ENCODE data around the gene U2AF1L4. TPM values are rescaled to one million over a fixed set of nuclear protein-coding genes. Genes with fewer than 3 reads are reported as not detected.
"Not testable (repeated sequence)": the region's sequence is repeated elsewhere in the genome, so short reads cannot be mapped to it uniquely, and the experiment has no call there.

The U2AF1L4 gene
- total and polyA plus RNA-seq, 7 experiments from 2014 or later: 33.7 to 89.7 (median 70.1) TPM

DNA sequence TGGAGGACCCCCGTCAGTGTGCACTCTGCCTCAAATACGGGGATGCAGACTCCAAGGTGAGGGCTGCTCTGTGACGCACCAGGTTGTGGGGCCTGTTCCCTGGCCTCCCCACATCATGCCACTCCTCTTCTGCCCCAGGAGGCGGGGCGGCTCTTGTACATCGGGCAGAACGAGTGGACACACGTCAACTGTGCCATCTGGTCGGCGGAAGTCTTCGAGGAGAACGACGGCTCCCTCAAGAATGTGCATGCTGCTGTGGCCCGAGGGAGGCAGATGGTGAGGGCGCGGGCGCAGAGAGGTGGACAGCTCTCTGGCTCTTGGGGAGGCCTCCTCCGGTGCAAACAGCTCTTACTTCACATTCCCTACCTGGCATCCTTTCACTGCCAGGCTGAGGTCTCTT, 16.2 kb downstream of the U2AF1L4 start:
- Mint-ChIP-seq H3K27me3 (no peaks in the 10 kb centered on the region), H3K27ac (no peak overlapping the region), H3K4me1 (peaks cover 0 to 20% (median 4%) of the 10 kb centered on the region in 7 donors), H3K9me3 (no peaks in the 10 kb centered on the region), H3K36me3 (peaks cover 4 to 57% (median 10%) of the 10 kb centered on the region in 5 donors), H3K4me3 (no peak overlapping the region)
- POLR2A ChIA-PET: interaction anchor here (0.6 to 1.8 kb wide), 3 partner anchors 8 to 158 kb away, joined by 4 to 8 read pairs (median 6); no protein-coding TSS in a partner anchor
- ATAC-seq (no peak), DNase-seq (no peak)
- Histone ChIP-seq H3K27ac (ENCODE audit: low read depth, low read length) (no peak overlapping the region), H3K9me3 (ENCODE audit: control insufficient read depth in 2 of 3, low read length in 3 of 3) (no peaks in the 10 kb centered on the region), H3K4me3 (ENCODE audit: low read length) (no peak overlapping the region), H3K27me3 (ENCODE audit: control insufficient read depth in 2 of 2, insufficient read depth in 2 of 2, low read length in 2 of 2) (no peaks in the 10 kb centered on the region), H3K36me3 (ENCODE audit: control insufficient read depth in 2 of 3, insufficient read depth in 3 of 3, low read length in 3 of 3) (peaks cover 21 to 98% (median 46%) of the 10 kb centered on the region in 3 experiments), H3K4me1 (ENCODE audit: control insufficient read depth in 2 of 2, insufficient read depth in 2 of 2, low read length in 2 of 2) (no peaks in the 10 kb centered on the region)
- intact Hi-C loops (cut with micrococcal nuclease): no loop called here
- CTCF ChIA-PET: interaction anchor here (1.1 kb wide), 1 partner anchor 10 kb away, joined by 3 read pairs; no protein-coding TSS in a partner anchor

- H3K4me1 ChIP-seq (ENCODE audit: control insufficient read depth in 2 of 2, insufficient read depth in 2 of 2, low read length in 2 of 2): no peaks in the 10 kb centered on the region
- Mint-ChIP-seq H3K9me3 (no peaks in the 10 kb centered on the region), H3K27ac (peak overlapping the region in 2 of 9 donors; percentile 38 to 55), H3K36me3 (peaks cover 4 to 62% (median 10%) of the 10 kb centered on the region in 5 donors), H3K4me1 (peaks cover 0 to 17% (median 5%) of the 10 kb centered on the region in 7 donors), H3K27me3 (no peaks in the 10 kb centered on the region), H3K4me3 (no peak overlapping the region)
- H3K36me3 ChIP-seq (ENCODE audit: control insufficient read depth in 2 of 3, insufficient read depth in 3 of 3, low read length in 3 of 3): peaks cover 30 to 98% (median 53%) of the 10 kb centered on the region in 3 experiments
- ATAC-seq (no peak), DNase-seq (no peak)
- H3K9me3 ChIP-seq (ENCODE audit: control insufficient read depth in 2 of 3, low read length in 3 of 3): no peaks in the 10 kb centered on the region
- H3K27ac ChIP-seq (ENCODE audit: low read depth, low read length): no peak overlapping the region
- ChIA-PET CTCF (interaction anchor here (0.9 to 1.0 kb wide), 3 partner anchors 9 to 231 kb away, joined by 3 to 5 read pairs (median 3); partner anchors contain the start of gene U2AF1L4), POLR2A (interaction anchor here (1.5 to 1.8 kb wide), 3 partner anchors 9 to 15 kb away, joined by 4 to 8 read pairs (median 6); no protein-coding TSS in a partner anchor)
- H3K4me3 ChIP-seq (ENCODE audit: low read length): no peak overlapping the region
- intact Hi-C loops (cut with micrococcal nuclease): no loop called here
- H3K27me3 ChIP-seq (ENCODE audit: control insufficient read depth in 2 of 2, insufficient read depth in 2 of 2, low read length in 2 of 2): no peaks in the 10 kb centered on the region
Measured at GRCh38 chr19:35727956-35728706, 17.1 kb downstream of the U2AF1L4 start.

GRCh38 chr19:35727053-35727955, 17.9 kb downstream of the U2AF1L4 start:
- POLR2A ChIA-PET: interaction anchor here (1.5 to 1.8 kb wide), 3 partner anchors 9 to 16 kb away, joined by 4 to 8 read pairs (median 6); no protein-coding TSS in a partner anchor
- H3K36me3 Mint-ChIP-seq: peaks cover 4 to 66% (median 10%) of the 10 kb centered on the region in 5 donors

GRCh38 chr19:35725216-35725861, 19.9 kb downstream of the U2AF1L4 start:
- Histone ChIP-seq H3K9me3 (ENCODE audit: control insufficient read depth in 2 of 3, low read length in 3 of 3) (no peaks in the 10 kb centered on the region), H3K27me3 (ENCODE audit: control insufficient read depth in 2 of 2, insufficient read depth in 2 of 2, low read length in 2 of 2) (no peaks in the 10 kb centered on the region), H3K4me1 (ENCODE audit: control insufficient read depth in 2 of 2, insufficient read depth in 2 of 2, low read length in 2 of 2) (no peaks in the 10 kb centered on the region), H3K27ac (ENCODE audit: low read depth, low read length) (no peak overlapping the region), H3K4me3 (ENCODE audit: low read length) (no peak overlapping the region), H3K36me3 (ENCODE audit: control insufficient read depth in 2 of 3, insufficient read depth in 3 of 3, low read length in 3 of 3) (peaks cover 39 to 96% (median 52%) of the 10 kb centered on the region in 3 experiments)
- Mint-ChIP-seq H3K27ac (no peak overlapping the region), H3K27me3 (no peaks in the 10 kb centered on the region), H3K4me1 (peaks cover under 1 to 20% (median 7%) of the 10 kb centered on the region in 7 donors), H3K9me3 (no peaks in the 10 kb centered on the region), H3K36me3 (peaks cover 2 to 57% (median 4%) of the 10 kb centered on the region in 5 donors), H3K4me3 (no peak overlapping the region)
- POLR2A ChIA-PET: no interaction called here
- no peak for ATAC-seq
- intact Hi-C loops (cut with micrococcal nuclease): no loop called here
- CTCF ChIA-PET: interaction anchor here (0.6 kb wide), 1 partner anchor 20 kb away, joined by 3 read pairs; the partner anchor contains the start of genes PSENEN and U2AF1L4
- no peak for DNase-seq

More at GRCh38 chr19:35727053-35727955, 17.9 kb downstream of the U2AF1L4 start:
- CTCF ChIA-PET: interaction anchor here (0.9 to 1.0 kb wide), 3 partner anchors 10 to 231 kb away, joined by 3 to 5 read pairs (median 3); partner anchors contain the start of gene U2AF1L4
- H3K4me3 ChIP-seq (ENCODE audit: low read length): no peak overlapping the region
- intact Hi-C loops (cut with micrococcal nuclease): no loop called here
- peaks cover 38 to 100% (median 60%) of the 10 kb centered on the region in 3 experiments for H3K36me3 ChIP-seq (ENCODE audit: control insufficient read depth in 2 of 3, insufficient read depth in 3 of 3, low read length in 3 of 3)
- no peaks in the 10 kb centered on the region for H3K27me3 ChIP-seq (ENCODE audit: control insufficient read depth in 2 of 2, insufficient read depth in 2 of 2, low read length in 2 of 2)
- Mint-ChIP-seq H3K4me3 (no peak overlapping the region), H3K27me3 (no peaks in the 10 kb centered on the region), H3K4me1 (peaks cover 0 to 22% (median 6%) of the 10 kb centered on the region in 7 donors), H3K9me3 (no peaks in the 10 kb centered on the region), H3K27ac (peak overlapping the region in 2 of 9 donors; percentile 32 to 41)
- no peak overlapping the region for H3K27ac ChIP-seq (ENCODE audit: low read depth, low read length)
- no peaks in the 10 kb centered on the region for H3K4me1 ChIP-seq (ENCODE audit: control insufficient read depth in 2 of 2, insufficient read depth in 2 of 2, low read length in 2 of 2)
- ATAC-seq (no peak), DNase-seq (no peak)
- no peaks in the 10 kb centered on the region for H3K9me3 ChIP-seq (ENCODE audit: control insufficient read depth in 2 of 3, low read length in 3 of 3)

DNA sequence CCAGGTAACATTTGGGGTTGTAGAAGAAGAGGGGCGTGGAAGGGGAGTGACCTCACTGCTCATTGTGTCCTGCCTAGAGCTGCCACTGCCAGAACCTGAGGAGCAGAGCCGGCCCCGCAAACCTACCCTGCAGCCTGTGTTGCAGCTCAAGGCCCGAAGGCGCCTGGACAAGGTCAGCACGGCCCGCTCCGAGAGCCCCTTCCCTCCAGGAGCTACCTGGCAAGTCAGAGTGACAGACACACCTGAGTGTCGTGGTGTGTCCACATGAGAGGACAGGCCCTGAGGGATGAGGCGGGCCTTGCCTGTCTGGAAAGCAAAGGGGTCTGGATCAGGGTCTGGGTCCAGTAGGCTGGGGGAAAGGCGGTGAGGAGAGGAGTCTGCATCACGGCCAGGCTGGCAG, 20.7 kb downstream of the U2AF1L4 start:
- ChIA-PET POLR2A (no interaction called here), CTCF (no interaction called here)
- Histone ChIP-seq H3K36me3 (ENCODE audit: control insufficient read depth in 2 of 3, insufficient read depth in 3 of 3, low read length in 3 of 3) (peaks cover 39 to 96% (median 52%) of the 10 kb centered on the region in 3 experiments), H3K4me1 (ENCODE audit: control insufficient read depth in 2 of 2, insufficient read depth in 2 of 2, low read length in 2 of 2) (peaks cover 0 to 2% of the 10 kb centered on the region in 2 donors), H3K27ac (ENCODE audit: low read depth, low read length) (no peak overlapping the region), H3K9me3 (ENCODE audit: control insufficient read depth in 2 of 3, low read length in 3 of 3) (no peaks in the 10 kb centered on the region), H3K4me3 (ENCODE audit: low read length) (no peak overlapping the region), H3K27me3 (ENCODE audit: control insufficient read depth in 2 of 2, insufficient read depth in 2 of 2, low read length in 2 of 2) (no peaks in the 10 kb centered on the region)
- Mint-ChIP-seq H3K4me1 (peaks cover 3 to 24% (median 11%) of the 10 kb centered on the region in 7 donors), H3K27me3 (no peaks in the 10 kb centered on the region), H3K27ac (no peak overlapping the region), H3K9me3 (no peaks in the 10 kb centered on the region), H3K36me3 (peaks cover 0 to 53% (median 4%) of the 10 kb centered on the region in 5 donors), H3K4me3 (no peak overlapping the region)
- intact Hi-C loops (cut with micrococcal nuclease): no loop called here
- ATAC-seq (no peak), DNase-seq (no peak)

DNA sequence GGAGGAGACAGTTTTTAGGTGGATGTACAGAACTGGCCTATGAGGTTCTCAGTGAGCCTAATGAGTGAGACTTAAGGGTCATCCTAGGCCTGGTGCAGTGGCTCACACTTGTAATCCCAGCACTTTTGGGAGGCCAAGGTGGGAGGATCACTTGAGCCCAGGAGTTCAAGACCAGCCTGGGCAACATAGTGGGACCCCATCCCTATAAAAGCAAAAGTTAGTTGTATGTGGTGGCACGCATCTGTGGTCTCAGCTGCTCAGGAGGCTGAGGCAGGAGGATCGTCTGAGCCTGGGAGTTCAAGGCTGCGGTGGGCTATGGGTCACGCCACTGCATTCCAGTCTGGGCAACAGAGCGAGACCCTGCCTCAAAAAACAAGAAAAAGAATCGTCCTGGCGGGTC, 21.1 kb downstream of the U2AF1L4 start:
- H3K27ac ChIP-seq (ENCODE audit: low read depth, low read length); H3K27me3 ChIP-seq (ENCODE audit: control insufficient read depth in 2 of 2, insufficient read depth in 2 of 2, low read length in 2 of 2); H3K27me3 Mint-ChIP-seq; H3K4me1 ChIP-seq (ENCODE audit: control insufficient read depth in 2 of 2, insufficient read depth in 2 of 2, low read length in 2 of 2); H3K4me3 Mint-ChIP-seq; H3K9me3 Mint-ChIP-seq; H3K9me3 ChIP-seq (ENCODE audit: control insufficient read depth in 2 of 3, low read length in 3 of 3); intact Hi-C loops (cut with micrococcal nuclease); CTCF ChIA-PET; DNase-seq; ATAC-seq; H3K27ac Mint-ChIP-seq; H3K4me3 ChIP-seq (ENCODE audit: low read length): not testable (repeated sequence)
- Mint-ChIP-seq H3K4me1 (peaks cover 7 to 28% (median 11%) of the 10 kb centered on the region in 7 donors), H3K36me3 (peaks cover 0 to 49% (median 4%) of the 10 kb centered on the region in 5 donors)
- H3K36me3 ChIP-seq (ENCODE audit: control insufficient read depth in 2 of 3, insufficient read depth in 3 of 3, low read length in 3 of 3): peaks cover 39 to 93% (median 52%) of the 10 kb centered on the region in 3 experiments
- POLR2A ChIA-PET: interaction anchor here (1.0 kb wide), 1 partner anchor 24 kb away, joined by 5 read pairs; the partner anchor contains the start of gene LIN37

All from naive thymus-derived CD4-positive, alpha-beta T cell (primary cell).